Right renal cortex interstitium (tissue), 3 donors: ENCODE results near the gene PDLIM5. TPM values are rescaled to one million over a fixed set of nuclear protein-coding genes. Genes with fewer than 3 reads are reported as not detected.

Experiments
- DNase-seq, 3 donors: peaks; one replicate each; pipeline ENCODE4 v3.0.0-alpha.2; 2013; ENCODE audit warnings: low read depth in 3 of 3, low spot score in 2 of 3
- polyA plus RNA-seq, 3 donors: library from polyadenylated mRNA; unstranded; fragments of 120-200 nt; gene quantifications; one replicate each; pipeline ENCODE4 v1.2.1, GENCODE V29; 2013; ENCODE audit not compliant: insufficient read length in 3 of 3

Gene PDLIM5
- polyA plus RNA-seq, 3 donors = 50.9 to 59.2 (median 54.0) TPM

GRCh38 chr4:94523617-94524016 lies 71.9 kb downstream of the PDLIM5 start:
- DNase-seq = no peak

DNA sequence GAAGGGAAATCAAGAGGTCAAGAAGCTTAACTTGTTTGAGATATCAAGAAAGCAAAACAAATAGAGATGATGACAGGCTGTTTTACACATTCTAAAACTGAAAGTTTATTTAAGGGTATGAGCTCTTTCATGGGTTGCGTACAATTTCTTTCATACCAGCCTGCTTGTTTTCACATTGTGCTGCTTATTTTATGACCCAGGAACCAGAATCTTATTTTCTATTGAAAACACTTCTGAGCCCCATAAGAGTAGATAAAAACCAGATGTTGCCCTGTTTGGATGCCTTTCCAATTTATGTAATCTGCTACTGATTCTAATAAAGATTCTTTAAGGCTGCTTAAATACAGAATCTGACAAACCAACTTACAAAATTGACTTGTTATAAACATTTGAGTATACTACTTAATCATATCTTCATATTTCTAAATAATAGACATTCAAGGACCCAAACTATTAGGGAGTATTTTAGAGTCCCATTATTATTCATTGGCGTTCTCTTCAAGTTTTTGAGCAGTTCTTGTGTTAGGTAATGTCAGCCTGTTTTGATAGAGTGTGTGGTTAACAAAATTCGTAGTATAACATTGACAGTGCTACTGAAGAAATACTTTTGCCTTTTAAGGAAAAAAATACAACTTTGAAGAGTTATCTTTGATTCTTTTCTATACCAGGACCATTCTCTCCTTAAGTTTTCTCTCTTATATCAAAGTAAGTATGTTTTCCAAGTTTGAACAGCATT lies 74.4 kb downstream of the PDLIM5 start:
- no peak for DNase-seq

GRCh38 chr4:94527556-94528233 lies 76.0 kb downstream of the PDLIM5 start:
- DNase-seq = no peak

GRCh38 chr4:94528792-94529451 lies 77.2 kb downstream of the PDLIM5 start:
- no peak for DNase-seq

DNA sequence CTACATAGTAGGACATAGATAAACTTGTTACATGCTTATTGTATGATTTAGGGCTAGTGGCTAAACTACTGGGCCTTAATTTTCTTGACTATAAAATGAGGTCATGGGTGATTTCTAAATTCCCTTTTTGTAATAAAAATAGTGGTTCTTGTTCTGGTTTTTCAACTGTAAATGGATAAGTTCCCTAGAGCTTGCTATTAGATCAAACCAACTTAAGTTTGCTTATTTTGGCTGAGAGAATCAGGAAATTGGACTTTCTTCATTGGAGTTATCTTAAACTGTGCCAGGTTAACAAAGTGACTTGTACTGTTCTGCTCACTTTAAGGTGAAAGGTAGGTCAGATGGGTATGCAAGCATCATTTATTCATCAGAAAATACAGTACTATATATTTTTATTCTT lies 78.3 kb downstream of the PDLIM5 start:
- no peak for DNase-seq

DNA sequence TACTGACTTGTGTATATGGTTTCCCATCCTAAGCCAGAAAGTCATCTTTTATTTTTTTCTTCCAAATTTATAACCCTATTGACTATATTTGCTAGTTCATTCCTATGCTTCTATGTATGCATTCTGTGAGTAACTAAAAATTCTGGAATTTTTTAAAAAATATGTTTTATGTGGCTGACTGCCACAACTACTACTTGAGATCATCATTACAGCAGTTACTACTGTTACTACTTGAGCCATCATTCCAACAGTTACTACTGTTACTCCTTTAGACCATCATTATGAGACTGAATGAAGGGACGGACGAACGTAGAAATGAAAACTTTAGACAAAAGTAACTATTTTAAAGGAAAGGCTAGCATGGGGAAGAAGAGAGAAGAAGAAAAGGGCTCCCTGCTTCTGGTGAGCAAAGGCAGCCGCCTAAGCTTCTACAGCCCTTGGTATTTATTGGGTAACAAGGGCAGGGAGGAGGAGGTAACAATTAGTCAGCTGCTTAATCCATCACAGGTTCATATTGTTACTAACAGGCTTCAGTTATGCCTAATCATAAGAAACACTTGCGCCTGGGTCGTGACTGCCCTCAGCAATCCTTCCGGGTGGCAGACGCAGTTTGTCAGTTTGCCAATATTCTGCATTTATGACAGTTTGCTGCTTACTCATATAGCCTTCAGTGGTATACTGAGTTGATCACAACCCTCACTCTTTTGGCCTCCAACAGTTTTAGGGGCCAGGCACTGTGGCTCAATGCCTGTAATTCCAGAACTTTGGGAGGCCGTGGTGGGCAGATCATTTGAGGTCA lies 80.4 kb downstream of the PDLIM5 start:
- DNase-seq = no peak

DNA sequence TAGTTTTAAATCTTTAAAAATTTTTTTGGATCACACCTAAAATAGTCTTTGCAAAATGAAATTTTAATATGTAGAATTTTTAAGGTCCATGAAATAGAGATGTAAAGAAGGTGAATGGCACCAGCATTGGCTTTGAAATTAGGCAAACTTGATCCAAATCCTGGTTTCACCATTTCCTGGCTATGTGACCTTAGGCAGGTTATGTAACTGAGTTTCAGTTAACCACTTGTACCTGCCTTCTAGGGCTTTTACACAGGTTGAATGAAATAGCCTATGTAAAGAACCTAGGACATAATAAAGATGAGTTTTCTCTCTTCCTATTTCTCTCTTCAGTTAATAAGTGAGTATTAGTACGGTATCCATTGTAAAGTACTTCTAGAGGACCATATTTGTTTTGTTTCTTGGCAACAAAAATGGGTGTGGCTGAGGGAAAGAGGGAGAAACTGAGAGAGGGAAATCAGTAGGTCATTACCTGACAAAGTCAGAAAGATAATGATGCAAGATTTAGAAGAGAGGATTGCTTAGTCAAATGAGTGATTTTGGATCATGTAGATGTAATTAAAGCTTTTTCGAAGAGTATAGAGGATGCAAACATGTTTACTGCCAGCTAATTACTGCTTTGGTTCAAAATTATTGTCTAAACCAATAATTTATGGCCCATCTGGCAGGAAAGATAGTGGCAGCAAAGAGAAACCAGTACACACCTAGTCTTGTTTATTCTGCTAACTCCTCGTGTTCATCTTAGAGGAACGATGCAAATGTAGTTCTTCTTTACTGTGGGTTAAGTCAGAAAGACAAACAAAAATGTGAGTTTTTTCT lies 81.9 kb downstream of the PDLIM5 start:
- no peak for DNase-seq

- no peak for DNase-seq
These were observed 82.9 kb downstream of the PDLIM5 start for GRCh38 chr4:94534401-94535312.

DNA sequence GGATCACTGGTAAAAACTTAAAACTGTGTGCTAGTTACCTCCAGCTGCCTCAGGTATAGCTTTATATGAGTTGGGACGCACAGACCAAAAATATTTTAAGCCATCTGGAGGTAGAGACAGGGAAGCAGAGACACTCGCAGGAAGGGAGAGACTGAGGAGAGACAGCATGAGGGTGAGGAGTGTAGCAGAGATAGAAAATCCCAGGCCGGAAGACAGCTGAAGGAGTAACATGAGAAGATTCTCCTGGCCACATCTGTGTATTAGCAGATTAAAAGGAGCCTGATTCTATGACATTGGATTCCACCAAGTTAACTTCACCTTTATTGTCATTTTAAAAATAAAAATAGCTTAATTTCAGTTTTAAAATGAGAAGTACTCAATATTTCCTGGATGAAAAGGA lies 84.3 kb downstream of the PDLIM5 start:
- DNase-seq = no peak

DNA sequence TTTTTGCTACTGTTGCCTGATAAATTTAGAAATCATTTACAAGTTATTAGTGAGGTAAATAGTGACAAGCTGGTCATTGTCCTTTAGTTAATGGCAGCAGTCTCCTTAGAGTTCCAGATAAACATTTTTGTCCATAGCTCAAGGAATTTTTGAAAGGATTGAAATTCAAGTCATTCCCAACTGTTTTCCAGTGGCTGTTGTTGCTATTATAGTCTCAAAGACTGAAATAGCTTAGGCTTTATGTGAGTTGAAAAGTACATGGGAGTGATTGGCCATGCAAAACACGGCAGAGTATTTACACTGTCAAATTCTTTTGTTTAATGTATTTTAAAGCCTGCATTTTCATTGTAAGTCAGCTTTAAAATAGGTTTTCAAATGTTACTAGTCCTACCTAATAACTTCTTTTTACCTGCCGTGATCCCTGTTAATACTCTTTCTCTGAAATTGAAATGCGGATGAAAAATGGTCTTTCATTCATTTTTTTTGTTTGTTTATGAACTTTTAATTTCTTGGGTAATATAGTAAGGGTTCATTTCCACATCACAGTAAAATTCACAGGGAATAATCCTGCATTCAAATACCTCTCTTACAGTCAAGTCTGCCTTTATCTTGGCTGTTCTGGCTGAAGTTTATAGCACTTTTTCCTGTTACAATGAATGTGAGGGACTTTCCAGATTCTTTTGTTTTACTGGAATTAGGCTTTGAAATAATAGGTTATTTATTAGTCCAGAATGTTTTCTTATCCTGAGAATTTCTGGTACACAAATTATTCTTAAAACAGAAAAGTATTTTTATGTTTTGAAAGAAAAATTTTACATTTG lies 85.1 kb downstream of the PDLIM5 start:
- no peak for DNase-seq

DNA sequence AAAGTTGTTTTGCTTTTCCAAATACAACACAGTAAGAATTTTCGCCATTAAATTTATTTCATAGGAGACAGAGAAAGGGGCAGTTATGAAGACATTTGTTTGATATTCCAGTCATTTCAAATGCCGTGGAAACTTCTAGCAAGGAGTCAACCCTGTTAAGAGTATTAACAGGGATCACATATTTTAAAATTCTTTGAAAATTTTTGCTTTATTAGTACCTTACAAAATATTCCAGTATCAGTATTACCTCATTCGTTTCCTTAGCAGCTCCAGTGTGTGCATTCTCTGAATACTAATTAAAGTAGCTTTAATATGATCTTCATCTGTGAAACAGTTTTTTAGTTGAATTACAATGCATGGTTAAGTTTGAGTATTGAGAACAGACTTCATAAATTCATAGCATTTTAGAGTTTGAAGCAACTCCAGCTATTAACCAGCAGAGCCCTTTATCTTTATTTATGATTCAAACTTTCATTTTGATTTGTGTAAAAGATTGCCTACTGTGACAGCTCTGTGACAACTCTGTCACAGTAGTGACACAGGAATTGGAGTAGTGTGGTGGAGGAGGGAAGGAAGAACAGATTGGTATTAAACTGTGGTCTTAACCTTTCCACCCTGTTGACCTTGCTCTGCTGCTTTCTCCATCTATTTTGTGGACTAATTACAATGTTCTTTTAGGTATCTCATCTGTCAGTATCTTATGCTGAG lies 86.3 kb downstream of the PDLIM5 start:
- DNase-seq = no peak

DNA sequence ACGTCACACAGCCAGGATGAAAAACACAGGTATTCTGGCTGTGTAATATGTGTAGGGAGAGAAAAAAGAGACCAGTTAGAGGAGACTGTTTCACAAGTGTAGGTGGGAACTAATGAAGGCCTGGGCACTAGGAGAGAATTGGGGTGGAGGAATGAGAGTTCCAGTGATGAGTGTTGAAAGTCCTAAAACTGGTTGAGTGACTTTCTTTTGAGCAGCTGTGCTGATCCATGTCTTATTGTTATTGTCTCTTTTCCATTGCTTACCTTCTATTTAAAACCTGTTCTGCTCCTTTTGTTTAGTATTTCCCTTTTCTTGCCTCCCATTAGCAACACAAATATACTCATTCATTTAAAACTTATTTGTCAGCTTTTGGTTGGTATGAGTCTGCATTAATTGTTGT lies 88.7 kb downstream of the PDLIM5 start:
- DNase-seq = no peak

DNA sequence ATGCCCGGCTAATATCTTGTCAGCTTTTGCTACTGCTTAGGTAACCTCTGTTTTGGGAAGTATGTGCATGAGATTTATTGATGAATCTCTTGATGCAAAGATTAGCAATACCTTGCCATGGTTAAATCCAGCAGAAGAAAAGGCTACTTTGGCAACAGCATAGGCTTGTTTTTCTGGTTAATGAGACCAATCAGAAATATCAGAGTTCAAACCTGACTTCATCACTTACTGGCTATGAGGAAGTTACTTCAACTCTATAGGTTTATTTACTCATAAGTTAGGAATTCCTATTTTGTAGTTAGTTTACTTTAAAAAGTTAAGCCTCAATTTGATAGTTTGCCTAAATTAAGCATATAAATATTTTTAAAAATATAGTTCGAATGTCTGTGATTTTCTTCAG lies 93.1 kb downstream of the PDLIM5 start:
- no peak for DNase-seq

- no peak for DNase-seq
These were observed 93.6 kb downstream of the PDLIM5 start for GRCh38 chr4:94545296-94545695.

DNA sequence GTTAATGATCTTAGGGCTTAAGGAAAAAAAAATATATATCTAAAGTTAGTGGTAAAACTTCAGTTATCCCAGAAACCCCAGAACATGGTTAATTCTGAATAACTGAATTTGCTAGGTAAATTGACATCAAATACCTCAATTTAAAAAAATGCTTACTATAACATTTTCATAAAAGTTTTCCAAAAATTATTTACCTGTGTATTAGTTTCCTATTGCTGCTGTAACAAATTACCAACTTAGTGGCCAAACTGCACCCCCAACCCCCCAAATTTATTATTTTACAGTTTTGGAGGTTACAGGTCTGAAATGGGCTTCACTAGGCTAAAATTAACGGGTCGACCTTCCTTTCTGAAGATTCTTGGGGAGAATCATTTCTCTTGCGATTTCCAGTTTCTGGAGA lies 95.2 kb downstream of the PDLIM5 start:
- DNase-seq = no peak

DNA sequence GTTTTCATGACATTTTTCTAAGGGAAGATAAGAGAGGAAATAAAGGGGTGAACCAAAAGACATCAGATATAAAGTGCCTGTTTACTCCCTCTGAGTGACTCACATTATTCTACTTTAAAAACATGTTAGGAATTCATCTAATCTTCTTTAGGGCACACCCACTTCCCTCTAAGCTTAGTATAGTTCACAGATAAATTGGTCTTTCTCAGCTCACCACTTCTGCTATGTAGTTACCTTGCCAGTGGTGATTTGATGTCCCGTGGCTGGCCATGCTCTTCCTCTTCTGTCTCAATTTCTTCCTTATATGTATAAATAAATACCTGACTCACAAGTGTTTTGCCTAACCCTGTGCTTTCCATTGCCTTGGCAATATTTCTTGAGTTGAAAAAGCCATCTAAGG lies 96.8 kb downstream of the PDLIM5 start:
- no peak for DNase-seq

DNA sequence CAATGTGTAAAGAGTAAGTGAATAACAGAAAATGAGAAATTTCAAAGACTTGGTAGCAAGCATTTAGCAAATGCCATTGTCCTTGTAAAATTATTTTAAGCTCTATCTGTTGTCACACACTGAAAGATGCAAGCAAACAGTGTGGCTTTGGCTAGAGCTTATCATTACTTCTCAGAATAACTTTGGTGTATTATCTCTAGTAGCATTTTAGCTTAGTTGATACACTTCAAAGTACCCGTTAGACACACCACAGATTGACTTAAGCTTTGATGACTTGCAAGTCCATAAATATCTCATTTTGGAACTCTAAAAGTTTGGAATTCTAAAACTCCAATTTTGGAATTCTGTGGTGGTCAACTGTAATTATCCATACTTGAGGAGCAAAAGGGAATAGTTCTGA lies 98.6 kb downstream of the PDLIM5 start:
- DNase-seq = no peak

DNA sequence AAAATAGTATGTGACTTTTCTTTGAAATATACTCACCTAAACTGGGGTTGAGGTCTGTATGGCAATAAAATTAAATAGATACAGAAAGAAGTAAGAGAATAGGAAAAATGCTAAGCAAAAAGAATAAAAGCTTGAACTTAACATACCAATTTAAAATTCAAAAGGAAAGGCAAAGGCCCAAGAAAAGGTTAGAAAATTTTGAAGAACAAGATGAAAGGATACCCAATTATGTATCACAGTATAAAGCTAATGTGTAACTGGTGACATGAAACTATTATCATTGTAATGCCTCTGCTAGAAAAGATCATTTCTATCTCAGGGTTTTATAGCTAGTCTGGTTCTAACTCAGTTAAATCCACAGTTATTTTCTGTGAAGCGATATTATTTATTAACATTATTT lies 99.1 kb downstream of the PDLIM5 start:
- no peak for DNase-seq
